Measurements from ENCODE around the gene FEZ2. TPM values are rescaled to one million over a fixed set of nuclear protein-coding genes. Genes with fewer than 3 reads are reported as not detected.

The FEZ2 gene
- total and polyA plus RNA-seq, 2 donors from 2014 or later, result 46.4 to 48.3 TPM

GRCh38 chr2:36566887-36567286, 31.1 kb downstream of the FEZ2 start:
- FAIRE-seq (no peak), DNase-seq (no peak)
- no peak for TF ChIP-seq CTCF (IDR thresholded peaks at IDR 0.05; ENCODE audit: borderline replicate concordance, extremely low read depth, insufficient read depth)
- Histone ChIP-seq H3K36me3 (ENCODE audit: control insufficient read depth in 2 of 3, insufficient read depth in 3 of 3, low read length in 3 of 3) (peaks cover 0 to 8% (median 2%) of the 10 kb centered on the region in 3 donors), H3K9ac (ENCODE audit: low read length in 3 of 3) (no peak overlapping the region), H3K9me3 (ENCODE audit: control insufficient read depth in 2 of 3, insufficient read depth in 1 of 3, low read length in 3 of 3) (no peaks in the 10 kb centered on the region), H3K27me3 (ENCODE audit: control insufficient read depth, insufficient read depth, low read length) (no peaks in the 10 kb centered on the region), H3K27ac (ENCODE audit: low read depth in 2 of 2, low read length in 2 of 2) (no peak overlapping the region), H3K4me1 (ENCODE audit: control insufficient read depth in 2 of 3, insufficient read depth in 2 of 3, low read depth in 1 of 3, low read length in 3 of 3) (peaks cover 0 to 3% (median 0%) of the 10 kb centered on the region in 3 donors), H3K4me3 (ENCODE audit: low read length in 3 of 3) (no peak overlapping the region)
- intact Hi-C loops (cut with DNase I), result no loop called here

DNA sequence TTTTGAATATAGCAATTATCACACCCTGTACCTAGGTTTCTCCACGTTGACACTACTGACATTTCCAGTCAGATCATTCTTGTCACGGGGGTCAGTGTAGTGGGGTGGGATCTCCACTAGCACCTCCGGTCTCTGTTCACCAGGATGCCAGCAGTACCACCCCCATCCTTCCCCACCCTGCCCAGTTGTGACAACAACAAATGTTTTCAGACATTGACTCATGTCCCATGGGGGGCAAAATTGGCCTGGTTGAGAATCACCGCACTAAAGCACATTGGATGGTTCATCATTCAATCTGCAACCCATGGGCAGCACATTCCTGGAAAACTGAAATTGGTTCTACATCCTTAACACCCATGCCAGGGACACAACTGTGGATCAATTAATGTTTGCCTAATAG, 32.3 kb downstream of the FEZ2 start:
- DNase-seq, result no peak
- no peak overlapping the region for H3K27ac ChIP-seq (ENCODE audit: low read depth in 2 of 2, low read length in 2 of 2)
- no peaks in the 10 kb centered on the region for H3K27me3 ChIP-seq (ENCODE audit: control insufficient read depth, insufficient read depth, low read length)
- TF ChIP-seq CTCF (IDR thresholded peaks at IDR 0.05; ENCODE audit: borderline replicate concordance, extremely low read depth, insufficient read depth), result no peak
- intact Hi-C loops (cut with DNase I), result no loop called here
- FAIRE-seq, result no peak
- no peak overlapping the region for H3K4me3 ChIP-seq (ENCODE audit: low read length in 3 of 3)
- peaks cover 0 to 10% (median 2%) of the 10 kb centered on the region in 3 donors for H3K4me1 ChIP-seq (ENCODE audit: control insufficient read depth in 2 of 3, insufficient read depth in 2 of 3, low read depth in 1 of 3, low read length in 3 of 3)
- peaks cover 0 to 7% (median 2%) of the 10 kb centered on the region in 3 donors for H3K36me3 ChIP-seq (ENCODE audit: control insufficient read depth in 2 of 3, insufficient read depth in 3 of 3, low read length in 3 of 3)
- no peaks in the 10 kb centered on the region for H3K9me3 ChIP-seq (ENCODE audit: control insufficient read depth in 2 of 3, insufficient read depth in 1 of 3, low read length in 3 of 3)
- H3K9ac ChIP-seq (ENCODE audit: low read length in 3 of 3), result no peak overlapping the region

GRCh38 chr2:36564377-36564930, 33.5 kb downstream of the FEZ2 start:
- Histone ChIP-seq H3K27me3 (ENCODE audit: control insufficient read depth, insufficient read depth, low read length) (no peaks in the 10 kb centered on the region), H3K27ac (ENCODE audit: low read depth in 2 of 2, low read length in 2 of 2) (no peak overlapping the region), H3K9me3 (ENCODE audit: control insufficient read depth in 2 of 3, insufficient read depth in 1 of 3, low read length in 3 of 3) (no peaks in the 10 kb centered on the region), H3K4me3 (ENCODE audit: low read length in 3 of 3) (no peak overlapping the region), H3K9ac (ENCODE audit: low read length in 3 of 3) (no peak overlapping the region), H3K4me1 (ENCODE audit: control insufficient read depth in 2 of 3, insufficient read depth in 2 of 3, low read depth in 1 of 3, low read length in 3 of 3) (peaks cover 0 to 10% (median 2%) of the 10 kb centered on the region in 3 donors), H3K36me3 (ENCODE audit: control insufficient read depth in 2 of 3, insufficient read depth in 3 of 3, low read length in 3 of 3) (peaks cover 0 to 7% (median 2%) of the 10 kb centered on the region in 3 donors)
- intact Hi-C loops (cut with DNase I), result no loop called here
- no peak for FAIRE-seq
- DNase-seq, result no peak
- TF ChIP-seq CTCF (IDR thresholded peaks at IDR 0.05; ENCODE audit: borderline replicate concordance, extremely low read depth, insufficient read depth), result no peak
